NCI-H1694 treated with DMSO at 0.1 percent for 48 hours (cell line): ENCODE measurements around the gene DUSP16.
A peak's percentile ranks its signal among the peaks of the same experiment; 100 is the strongest.
"Not testable (repeated sequence)": the region's sequence is repeated elsewhere in the genome, so short reads cannot be mapped to it uniquely, and the experiment has no call there.

Experiments
- DNase-seq: peaks from one replicate; lab custom pipeline; 2025; lab: John Stamatoyannopoulos, UW

DUSP16 gene, protein sequence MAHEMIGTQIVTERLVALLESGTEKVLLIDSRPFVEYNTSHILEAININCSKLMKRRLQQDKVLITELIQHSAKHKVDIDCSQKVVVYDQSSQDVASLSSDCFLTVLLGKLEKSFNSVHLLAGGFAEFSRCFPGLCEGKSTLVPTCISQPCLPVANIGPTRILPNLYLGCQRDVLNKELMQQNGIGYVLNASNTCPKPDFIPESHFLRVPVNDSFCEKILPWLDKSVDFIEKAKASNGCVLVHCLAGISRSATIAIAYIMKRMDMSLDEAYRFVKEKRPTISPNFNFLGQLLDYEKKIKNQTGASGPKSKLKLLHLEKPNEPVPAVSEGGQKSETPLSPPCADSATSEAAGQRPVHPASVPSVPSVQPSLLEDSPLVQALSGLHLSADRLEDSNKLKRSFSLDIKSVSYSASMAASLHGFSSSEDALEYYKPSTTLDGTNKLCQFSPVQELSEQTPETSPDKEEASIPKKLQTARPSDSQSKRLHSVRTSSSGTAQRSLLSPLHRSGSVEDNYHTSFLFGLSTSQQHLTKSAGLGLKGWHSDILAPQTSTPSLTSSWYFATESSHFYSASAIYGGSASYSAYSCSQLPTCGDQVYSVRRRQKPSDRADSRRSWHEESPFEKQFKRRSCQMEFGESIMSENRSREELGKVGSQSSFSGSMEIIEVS

DNA sequence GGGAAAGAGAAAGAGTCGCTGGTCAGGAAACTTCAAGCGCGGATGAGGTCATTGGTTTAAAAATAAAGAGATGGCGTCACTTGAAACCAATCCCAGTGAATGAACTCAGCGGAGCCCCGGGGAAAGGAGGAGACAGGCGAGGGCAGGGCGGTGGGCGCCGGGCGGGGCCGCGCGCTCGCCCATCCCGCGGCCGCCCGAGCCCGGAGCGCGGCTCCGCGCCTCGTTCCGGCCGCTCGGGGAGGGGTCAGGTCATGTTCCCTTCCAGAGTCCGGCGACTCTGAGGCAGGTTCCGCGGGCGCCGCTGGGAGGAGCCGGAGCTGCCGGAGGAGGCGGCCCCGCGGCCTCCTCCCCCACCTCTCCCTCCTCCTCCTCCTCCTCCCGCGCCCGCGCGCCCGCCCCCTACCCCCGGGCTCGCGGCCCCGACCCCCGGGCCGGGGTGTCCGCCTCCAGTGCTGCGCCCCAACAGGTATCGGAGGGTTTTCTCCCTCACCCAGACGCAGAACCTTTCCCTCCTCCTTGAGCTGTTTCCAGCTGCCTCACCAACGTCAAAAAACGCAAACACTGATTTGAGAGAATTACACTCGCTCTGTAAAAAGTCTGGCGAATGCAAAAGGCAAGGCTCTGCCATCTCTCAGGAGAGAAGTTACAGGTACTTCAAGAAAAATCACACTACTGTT is at the start of gene DUSP16:
DUSP16 (minus strand) TSS at position 279 of the 677 bp plus-strand sequence. CDS start 41,765 bp downstream, outside the sequence.
- peak; percentile 93 for DNase-seq

DNA sequence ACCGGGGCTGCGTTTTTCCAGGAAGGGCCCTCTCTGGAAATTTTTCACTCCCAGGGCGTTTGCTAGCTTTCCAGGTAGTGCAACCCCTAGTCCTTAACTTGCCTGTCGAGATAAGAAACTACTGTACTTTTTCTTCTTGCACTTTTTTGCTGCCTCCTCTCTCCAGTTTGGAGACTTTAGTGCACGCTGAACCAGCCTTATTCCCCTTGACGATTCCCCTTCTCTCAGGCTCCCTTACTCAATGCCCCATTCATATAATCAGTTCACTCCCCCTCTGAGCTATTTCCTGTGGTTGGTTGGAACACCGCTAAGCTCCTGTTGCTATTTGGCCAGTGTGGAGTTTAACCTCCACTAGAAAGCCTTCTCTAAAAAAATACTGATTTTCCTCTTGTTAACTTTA is 49.7 kb upstream of the DUSP16 start:
- peak; percentile 33 for DNase-seq

DNA sequence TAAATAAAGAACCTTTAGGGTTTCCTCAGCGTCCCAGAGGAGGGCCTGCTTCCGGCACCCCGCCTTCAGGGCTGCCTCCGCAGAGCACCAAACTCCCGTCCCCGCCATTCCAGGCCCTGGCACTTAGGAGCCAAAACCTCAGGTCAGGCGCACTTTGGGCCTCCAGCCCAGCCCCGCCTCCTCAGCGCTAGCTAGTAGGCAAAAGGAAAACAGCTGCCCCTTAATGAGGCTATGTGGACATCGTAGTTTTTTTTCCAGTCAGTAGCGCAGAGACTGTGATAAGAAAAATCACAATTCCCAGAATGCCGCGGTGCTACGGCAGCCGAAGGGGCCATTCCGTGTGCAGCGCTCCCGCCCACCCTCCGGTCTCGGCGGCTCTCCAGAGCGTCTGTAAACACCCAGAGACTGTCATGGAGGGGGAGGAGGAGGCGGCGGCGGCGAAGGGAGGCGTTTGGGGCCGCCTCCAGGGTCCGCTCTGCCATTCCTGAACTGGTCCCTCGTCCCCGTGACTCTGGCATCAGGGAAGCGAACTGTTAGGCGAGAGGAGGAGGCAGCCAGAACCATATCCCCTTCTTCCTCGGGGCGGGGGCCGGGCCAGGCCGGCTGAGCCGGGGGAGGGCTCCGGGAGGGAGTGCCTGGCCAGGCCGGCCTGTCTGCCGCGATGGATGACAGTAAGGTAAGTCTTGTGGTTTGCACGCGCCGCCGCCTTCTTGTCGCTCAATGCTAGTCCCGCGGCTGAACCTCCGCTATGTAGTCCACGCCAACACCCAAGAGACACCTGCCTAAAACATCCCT is 49.0 kb upstream of the DUSP16 start, which contains the start of gene CREBL2:
CREBL2 (plus strand) TSS at position 365 of the 795 bp plus-strand sequence; CDS start at position 662, 297 bp downstream.
- peak; percentile 96 for DNase-seq

DNA sequence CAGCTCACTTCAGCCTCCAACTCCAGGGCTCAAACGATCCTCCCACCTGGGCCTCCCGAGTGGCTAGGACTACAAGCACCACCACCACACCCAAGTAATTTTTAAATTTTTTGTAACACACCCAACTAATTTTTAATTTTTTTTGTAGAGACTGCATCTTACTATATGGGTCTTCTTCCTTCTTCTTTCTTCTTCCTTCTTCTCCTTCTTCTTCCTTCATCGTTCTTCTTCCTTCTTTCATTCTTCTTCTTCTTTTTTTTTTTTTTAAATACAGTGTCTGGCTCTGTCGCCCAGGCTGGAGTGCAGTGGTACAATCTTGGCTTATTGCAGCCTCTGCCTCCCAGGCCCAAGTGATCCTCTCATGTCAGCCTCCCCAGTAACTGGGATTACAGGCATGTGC is 48.0 kb upstream of the DUSP16 start:
- no peak for DNase-seq

DNA sequence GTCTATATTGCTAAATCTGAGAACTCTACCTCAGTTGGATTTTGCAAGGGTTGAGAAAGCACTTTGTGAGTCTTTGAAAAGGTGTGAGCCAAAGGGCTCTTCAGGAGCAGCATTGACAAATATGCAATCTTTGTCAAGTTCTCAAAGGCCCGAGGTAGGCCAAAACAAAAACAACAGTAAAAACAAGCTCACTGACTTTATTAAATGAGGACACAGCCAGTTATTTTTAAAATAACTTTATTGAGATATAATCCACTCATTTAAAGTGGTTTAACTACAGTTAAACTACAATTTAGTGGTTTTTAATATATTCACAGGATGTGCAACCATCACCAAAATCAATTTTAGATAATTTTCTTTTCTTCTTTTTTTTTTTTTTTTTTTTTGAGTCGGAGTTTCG is 47.0 kb upstream of the DUSP16 start:
- DNase-seq = no peak

DNA sequence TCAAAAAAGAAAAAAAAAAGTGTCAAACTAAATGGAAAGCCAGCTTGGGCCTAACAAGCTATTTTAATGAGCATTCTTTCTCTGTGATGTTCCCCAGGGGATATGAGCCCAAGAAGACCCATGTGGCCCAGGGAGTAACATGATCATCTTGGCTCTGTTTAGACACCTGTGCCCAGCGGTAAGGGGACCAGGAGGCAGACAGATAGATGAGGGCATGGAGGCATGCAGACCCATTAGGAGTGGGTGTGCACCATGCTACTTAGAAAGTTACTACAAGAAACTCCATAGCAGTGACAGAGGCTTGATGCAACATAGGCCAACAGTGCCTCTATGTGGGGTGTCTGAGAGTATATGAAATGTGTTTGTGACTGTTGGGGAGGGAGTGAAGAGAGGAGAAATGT is 45.9 kb upstream of the DUSP16 start:
- DNase-seq = no peak

DNA sequence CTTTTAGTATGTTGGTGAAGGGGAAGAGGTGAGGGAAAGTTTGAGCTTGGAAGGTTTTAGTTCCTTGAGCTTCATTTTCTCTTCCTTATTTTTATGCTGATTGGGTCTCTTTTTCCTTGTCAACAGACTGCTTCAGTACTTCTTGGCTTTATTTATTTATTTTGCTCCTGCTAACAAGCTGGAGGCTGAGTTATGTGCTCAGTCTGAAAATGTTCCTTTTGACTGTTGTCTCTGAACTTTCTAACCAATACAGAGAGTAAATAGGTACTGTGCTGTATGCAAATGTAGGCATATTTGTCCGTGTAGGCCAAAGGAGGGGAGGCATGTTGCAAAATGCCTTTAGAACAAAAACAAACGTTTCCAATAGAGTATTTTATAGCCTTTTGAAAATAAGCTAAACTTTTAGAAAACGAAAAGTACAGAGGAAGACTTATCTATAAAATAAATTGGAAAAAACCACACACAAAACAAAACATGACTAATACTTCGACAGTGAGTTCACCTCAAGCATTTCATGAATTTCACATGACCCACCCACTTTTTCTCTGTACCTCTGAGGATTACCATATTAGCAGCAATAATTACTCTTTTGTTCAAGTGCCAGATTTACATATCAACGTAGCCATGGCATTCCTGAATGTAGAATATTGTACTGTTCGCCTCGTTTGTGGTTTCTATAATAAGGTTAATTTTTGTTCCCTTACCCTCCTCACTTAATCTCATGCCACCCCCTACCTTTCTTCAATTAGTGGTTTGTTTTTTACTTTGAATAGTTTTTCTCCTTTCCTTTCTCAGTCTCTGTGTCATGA is 44.3 kb upstream of the DUSP16 start:
- no peak for DNase-seq

DNA sequence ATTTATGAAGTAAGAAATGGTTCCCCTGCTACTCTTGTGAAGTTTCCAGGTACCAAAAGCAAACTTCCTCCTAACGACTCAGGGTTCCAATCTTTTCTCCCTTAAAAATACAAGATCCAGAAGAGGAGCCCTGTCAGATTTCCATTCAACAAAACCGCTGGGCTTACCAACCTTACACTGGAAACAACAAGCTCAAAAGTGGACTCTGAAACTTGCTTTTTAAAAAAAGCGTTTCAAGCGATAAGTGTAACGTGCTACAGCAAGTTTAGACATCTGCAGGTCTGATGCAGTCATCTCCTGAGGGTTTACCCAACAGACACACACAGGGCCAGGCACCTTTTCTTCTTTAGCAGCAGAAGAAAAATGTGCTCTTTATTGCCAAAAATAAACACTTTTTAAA is 42.1 kb upstream of the DUSP16 start:
- no peak for DNase-seq

DNA sequence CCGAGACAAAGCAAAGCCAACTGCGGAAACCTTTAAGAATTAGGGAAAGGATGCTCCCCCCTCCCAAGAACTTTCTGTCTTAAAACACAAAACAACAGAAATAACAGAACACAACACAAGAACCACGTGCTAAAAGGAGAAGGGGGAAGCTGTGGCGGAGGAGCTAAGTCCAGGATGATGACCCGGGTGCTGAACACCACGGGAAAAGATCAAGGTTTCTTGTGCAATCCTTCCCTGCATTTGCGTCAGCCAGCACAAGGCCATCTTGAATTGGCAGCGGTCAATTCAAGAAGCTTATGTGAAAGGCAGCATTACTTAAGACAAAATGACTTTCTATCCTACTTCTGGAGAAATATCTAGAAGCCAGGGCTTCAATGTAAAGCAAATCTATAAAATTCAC is 38.0 kb upstream of the DUSP16 start:
- no peak for DNase-seq

DNA sequence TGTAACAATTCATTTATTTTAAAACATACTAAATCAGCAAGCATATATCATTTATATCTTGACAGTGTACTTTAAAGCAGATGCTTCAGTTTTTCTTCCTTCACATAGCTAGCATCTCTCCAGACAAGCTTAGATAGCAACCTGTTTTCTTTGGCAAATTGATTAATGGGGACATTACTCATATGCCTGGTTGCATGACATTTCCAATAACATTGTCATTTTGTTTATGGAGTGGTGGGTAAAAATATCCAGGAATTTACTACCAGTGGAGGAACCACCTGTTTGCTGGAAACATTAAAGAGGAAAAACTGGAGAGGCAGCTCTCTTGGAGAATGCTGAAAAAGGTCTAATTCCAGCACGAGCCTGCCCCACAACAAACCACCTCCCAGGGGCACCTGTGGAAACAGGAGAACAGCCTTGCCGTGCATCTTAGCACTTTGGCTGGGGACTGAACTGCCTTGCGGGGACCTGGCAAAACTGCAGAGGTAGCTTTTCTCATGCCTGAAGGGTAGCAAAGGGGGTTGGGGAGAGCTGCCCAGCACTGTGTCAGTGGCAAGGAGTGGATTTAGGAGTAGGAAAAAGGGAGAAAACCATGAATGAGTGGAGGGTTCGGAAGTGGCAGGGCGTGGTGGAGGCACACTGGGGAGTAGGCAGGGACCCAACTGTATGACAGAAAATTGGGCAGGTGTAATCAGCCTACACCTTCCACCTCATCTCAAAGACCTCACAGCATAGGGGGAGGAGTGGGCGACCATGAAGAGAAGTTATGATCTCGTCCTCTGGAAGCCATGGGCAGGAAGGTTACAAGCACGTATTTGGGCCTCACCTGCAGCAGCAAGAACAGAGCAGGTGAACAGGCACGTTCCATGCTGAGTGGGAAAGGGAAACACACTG is 37.3 kb upstream of the DUSP16 start:
- no peak for DNase-seq

DNA sequence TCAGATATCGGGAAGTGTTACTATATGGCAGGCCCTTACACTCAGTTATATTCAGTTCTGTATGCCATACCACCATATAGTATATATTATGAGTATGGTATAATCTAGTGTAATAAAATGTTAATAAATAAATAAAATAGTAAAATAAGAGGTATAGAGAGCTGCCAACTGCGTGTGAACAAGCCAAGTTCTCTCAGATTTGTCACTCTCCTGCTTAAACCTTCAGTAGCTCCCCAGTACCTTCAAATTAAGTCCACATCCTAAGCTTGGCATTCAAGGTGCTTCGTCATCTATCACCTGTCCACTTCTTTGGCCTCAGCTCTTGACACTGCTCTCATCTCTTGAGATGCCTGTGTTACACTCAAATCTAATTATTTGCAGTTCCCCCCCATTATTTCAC is 36.2 kb upstream of the DUSP16 start:
- no peak for DNase-seq

DNA sequence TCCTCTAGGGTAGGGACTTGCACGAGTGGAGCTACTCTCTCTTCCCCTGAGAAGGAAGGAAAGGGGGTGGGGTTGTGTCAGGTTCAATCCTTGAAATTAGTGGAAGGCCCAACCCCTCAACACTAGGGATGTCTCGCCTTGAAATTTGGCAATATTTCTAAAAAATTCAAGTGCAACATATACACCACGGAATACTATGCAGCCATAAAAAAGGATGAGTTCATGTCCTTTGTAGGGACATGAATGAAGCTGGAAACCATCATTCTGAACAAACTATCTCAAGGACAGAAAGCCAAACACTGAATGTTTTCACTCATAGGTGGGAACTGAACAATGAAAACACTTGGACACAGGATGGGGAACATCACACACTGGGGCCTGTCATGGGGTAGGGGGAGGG is 33.9 kb upstream of the DUSP16 start:
- DNase-seq = not testable (repeated sequence)

DNA sequence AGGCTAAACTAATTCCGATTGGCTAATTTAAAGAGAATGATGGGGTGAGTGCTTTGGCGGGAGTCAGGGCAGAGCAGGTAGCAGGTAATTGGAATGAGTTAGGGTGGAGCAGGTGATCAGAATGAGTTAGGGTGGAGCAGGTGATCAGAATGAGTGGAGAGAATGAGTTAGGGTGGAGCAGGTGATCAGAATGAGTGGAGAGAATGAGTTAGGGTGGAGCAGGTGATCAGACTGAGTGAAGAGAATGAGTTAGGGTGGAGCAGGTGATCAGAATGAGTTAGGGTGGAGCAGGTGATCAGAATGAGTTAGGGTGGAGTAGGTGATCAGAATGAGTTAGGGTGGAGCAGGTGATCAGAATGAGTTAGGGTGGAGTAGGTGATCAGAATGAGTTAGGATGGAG is 33.3 kb upstream of the DUSP16 start:
- DNase-seq = not testable (repeated sequence)

DNA sequence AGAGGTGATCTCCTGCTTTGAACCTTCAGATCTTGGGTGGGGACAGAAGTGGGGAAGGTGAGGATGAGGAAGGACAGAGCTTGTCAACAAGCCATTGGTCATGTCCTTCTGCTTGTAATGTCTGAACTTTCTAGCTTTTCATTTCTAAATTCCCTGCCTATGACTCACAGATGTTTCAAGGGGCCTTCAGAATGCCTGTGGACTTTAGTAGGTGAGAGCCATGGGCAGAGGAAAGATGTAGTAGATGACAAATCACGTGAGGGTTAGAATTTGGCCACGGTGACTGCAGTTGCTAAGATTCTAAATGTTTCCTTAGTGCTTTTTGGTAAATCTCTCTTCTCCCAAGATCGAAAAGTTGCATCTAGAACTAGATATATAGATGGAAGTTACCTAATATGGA is 30.3 kb upstream of the DUSP16 start:
- no peak for DNase-seq

DNA sequence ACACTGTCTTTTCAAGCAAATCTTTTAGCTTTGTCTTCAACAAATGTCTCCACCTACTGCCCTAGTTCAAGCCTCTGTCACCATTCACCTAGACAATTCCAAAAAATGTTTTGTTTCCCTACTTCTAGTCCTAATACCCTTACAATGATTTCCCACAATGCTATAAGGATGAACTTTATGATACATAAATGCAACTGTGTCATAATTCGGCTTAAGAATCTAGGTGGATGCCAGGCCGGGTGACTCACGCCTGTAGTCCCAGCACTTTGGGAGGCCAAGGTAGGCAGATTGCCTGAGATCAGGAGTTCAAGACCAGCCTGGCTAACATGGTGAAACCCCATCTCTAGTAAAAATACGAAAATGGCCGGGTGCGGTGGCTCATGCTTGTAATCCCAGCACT is 28.3 kb upstream of the DUSP16 start:
- no peak for DNase-seq

DNA sequence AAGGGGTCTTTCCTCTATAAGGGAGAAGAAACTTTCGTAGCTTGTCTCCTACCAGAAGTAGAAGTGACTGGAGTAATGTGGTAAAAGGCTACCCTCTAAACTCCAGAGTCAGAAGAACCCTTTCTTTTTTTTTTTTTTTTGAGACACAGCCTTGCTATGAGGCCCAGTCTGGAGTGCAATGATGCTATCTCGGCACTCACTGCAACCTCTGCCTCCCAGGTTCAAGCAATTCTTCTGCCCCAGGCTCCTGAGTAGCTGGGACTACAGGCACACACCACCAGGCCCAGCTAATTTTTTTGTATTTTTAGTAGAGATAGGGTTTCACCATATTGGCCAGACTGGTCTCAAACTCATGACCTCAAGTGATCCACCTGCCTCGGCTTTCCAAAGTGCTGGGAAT is 25.8 kb upstream of the DUSP16 start:
- DNase-seq = not testable (repeated sequence)

DNA sequence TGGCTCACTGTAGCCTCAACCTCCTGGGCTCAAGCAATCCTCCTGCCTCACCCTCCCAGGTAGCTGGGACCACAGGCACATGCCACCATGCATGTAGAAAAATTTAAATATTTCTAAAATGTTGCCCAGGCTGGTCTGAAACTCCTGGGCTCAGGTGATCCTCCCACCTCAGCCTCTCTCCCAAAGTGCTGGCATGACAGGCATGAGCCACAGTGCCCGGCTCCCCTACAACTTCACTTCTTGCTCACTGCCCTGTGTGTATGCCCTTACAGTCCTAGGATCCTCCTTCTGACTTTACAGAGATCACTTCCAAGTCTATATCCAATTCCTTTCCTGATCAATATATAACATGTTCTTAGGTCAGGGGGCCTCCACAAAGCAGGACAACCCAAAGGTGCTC is 25.2 kb upstream of the DUSP16 start:
- no peak for DNase-seq

DNA sequence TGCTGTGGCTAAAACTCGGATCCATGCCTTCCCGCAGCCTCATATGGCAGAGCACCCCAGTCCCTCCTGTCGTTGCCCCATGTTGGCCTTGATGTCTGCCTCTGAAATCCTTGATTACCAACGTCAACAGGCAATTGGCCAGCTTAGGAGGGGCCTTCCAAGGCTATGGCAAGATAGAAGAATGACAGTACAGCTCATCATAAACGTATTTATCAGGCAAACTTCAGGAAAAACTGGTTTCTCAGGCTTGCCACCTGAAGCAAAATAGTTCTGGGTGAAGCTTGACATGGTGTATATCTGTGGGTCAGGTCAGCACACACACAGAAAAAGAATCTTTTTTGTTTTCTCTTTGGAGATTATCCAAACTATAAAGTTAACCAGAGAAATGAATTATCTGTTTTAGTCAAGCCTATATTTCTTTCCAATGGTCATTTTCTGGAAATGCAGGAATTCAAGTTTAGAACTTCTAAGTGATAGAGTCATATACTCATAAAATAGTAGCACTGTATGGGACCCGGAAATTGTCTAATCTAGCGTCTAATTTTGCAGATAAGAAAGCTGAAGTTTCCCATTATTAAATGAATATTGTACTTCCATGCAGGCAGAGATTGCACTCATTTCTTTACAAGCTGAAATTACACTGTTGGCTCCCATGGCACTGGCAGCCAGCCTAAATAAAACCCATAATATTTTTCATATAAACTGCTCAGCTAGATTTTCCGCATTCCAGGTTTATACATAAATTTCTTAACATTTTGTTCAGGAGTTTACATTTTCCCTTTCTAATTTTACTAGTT is 24.4 kb upstream of the DUSP16 start:
- no peak for DNase-seq

DNA sequence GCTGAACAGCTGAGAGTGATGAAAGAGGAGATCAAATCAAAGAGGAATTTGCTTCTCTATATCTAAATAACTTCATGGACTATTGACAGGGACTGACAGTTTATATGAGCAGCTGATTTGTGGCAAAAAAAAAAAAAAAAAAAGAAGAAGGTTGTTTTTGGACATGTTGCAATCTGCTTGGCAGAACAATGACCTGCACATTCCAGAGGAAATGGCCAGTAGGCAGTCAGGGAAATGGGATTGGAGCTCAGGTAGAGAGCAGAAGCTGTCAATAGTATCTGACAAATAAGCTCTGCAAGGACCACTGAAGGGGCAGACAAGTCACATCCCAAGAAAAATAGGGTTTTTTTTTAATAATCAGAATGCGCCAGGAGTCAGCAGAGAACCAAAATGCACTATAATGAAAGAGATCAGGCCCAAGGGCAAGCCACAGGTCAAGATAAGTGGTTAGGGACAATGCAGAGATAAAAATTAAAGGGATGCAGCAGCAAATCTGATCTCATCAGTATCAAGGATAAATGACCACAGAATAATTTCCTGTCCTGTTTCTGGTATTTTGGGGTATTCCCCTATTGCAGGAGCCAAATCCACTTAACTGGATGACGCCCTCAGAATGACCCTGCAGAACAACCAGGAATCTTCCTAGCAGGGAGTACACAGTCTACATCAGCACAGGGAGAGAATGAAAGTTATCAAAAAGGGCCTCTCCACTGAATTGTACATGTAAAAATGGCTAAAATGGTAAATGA is 22.6 kb upstream of the DUSP16 start:
- DNase-seq = no peak
